Measurements from ENCODE around the gene PNMA8A. TPM values are rescaled to one million over a fixed set of nuclear protein-coding genes. Genes with fewer than 3 reads are reported as not detected.

The PNMA8A gene
- total RNA-seq, 2 donors from 2014 or later: 17.3 to 32.5 TPM

- no peak for TF ChIP-seq CTCF (conservative IDR thresholded peaks at IDR 0.05)
- Mint-ChIP-seq H3K27me3 (ENCODE audit: insufficient read depth) (peaks cover 45% of the 10 kb centered on the region), H3K4me1 (peaks cover 10% of the 10 kb centered on the region), H3K27ac (no peak overlapping the region), H3K9me3 (no peaks in the 10 kb centered on the region), H3K36me3 (ENCODE audit: low read depth) (no peaks in the 10 kb centered on the region), H3K4me3 (peak overlapping the region; percentile 68)
- DNase-seq: no peak
- Histone ChIP-seq H3K4me1 (ENCODE audit: control insufficient read depth, insufficient read depth, low read length) (no peaks in the 10 kb centered on the region), H3K27me3 (ENCODE audit: control insufficient read depth, insufficient read depth, low read length, poor library complexity, severe bottlenecking) (peaks cover 18% of the 10 kb centered on the region), H3K36me3 (ENCODE audit: control insufficient read depth, insufficient read depth, low read length) (no peaks in the 10 kb centered on the region), H3K4me3 (ENCODE audit: low read length) (peak overlapping the region; percentile 85), H3K27ac (ENCODE audit: low read depth, low read length) (no peak overlapping the region), H3K9ac (ENCODE audit: extremely low read depth, low read length, poor library complexity, severe bottlenecking) (peak overlapping the region; percentile 12), H3K9me3 (ENCODE audit: control insufficient read depth, low read length) (no peaks in the 10 kb centered on the region)
- 21 to 41% methylated on average over 10 of the region's 10 CpGs for WGBS, 2 experiments (ENCODE audit: insufficient coverage in 1 of 2, insufficient read length in 1 of 2)
These were observed 45.3 kb downstream of the PNMA8A start for GRCh38 chr19:46426035-46426505.

- no peaks in the 10 kb centered on the region for H3K4me1 ChIP-seq (ENCODE audit: control insufficient read depth, insufficient read depth, low read length)
- no peak overlapping the region for H3K27ac Mint-ChIP-seq
- no peak for TF ChIP-seq CTCF (conservative IDR thresholded peaks at IDR 0.05)
- H3K27ac ChIP-seq (ENCODE audit: low read depth, low read length): no peak overlapping the region
- H3K36me3 Mint-ChIP-seq (ENCODE audit: low read depth): no peaks in the 10 kb centered on the region
- DNase-seq: no peak
- peaks cover 23% of the 10 kb centered on the region for H3K27me3 Mint-ChIP-seq (ENCODE audit: insufficient read depth)
- peaks cover 10% of the 10 kb centered on the region for H3K4me1 Mint-ChIP-seq
- H3K36me3 ChIP-seq (ENCODE audit: control insufficient read depth, insufficient read depth, low read length): no peaks in the 10 kb centered on the region
- no peak overlapping the region for H3K4me3 Mint-ChIP-seq
- H3K27me3 ChIP-seq (ENCODE audit: control insufficient read depth, insufficient read depth, low read length, poor library complexity, severe bottlenecking): peaks cover 13% of the 10 kb centered on the region
- H3K4me3 ChIP-seq (ENCODE audit: low read length): no peak overlapping the region
- H3K9me3 Mint-ChIP-seq: no peaks in the 10 kb centered on the region
- no peak overlapping the region for H3K9ac ChIP-seq (ENCODE audit: extremely low read depth, low read length, poor library complexity, severe bottlenecking)
- 80 to 85% methylated on average over 4 to 5 of the region's 5 CpGs for WGBS, 2 experiments (ENCODE audit: insufficient coverage in 1 of 2, insufficient read length in 1 of 2)
- no peaks in the 10 kb centered on the region for H3K9me3 ChIP-seq (ENCODE audit: control insufficient read depth, low read length)
These were observed 48.2 kb downstream of the PNMA8A start for GRCh38 chr19:46423188-46423587.

GRCh38 chr19:46422344-46422743 lies 49.0 kb downstream of the PNMA8A start:
- H3K9ac ChIP-seq (ENCODE audit: extremely low read depth, low read length, poor library complexity, severe bottlenecking): no peak overlapping the region
- Mint-ChIP-seq H3K4me1 (peaks cover 10% of the 10 kb centered on the region), H3K9me3 (no peaks in the 10 kb centered on the region), H3K4me3 (no peak overlapping the region), H3K27me3 (ENCODE audit: insufficient read depth) (peaks cover 15% of the 10 kb centered on the region), H3K36me3 (ENCODE audit: low read depth) (no peaks in the 10 kb centered on the region), H3K27ac (no peak overlapping the region)
- no peak overlapping the region for H3K4me3 ChIP-seq (ENCODE audit: low read length)
- no peak overlapping the region for H3K27ac ChIP-seq (ENCODE audit: low read depth, low read length)
- no peak for DNase-seq
- TF ChIP-seq CTCF (conservative IDR thresholded peaks at IDR 0.05): no peak
- H3K36me3 ChIP-seq (ENCODE audit: control insufficient read depth, insufficient read depth, low read length): no peaks in the 10 kb centered on the region
- H3K4me1 ChIP-seq (ENCODE audit: control insufficient read depth, insufficient read depth, low read length): no peaks in the 10 kb centered on the region
- H3K27me3 ChIP-seq (ENCODE audit: control insufficient read depth, insufficient read depth, low read length, poor library complexity, severe bottlenecking): peaks cover 5% of the 10 kb centered on the region
- no peaks in the 10 kb centered on the region for H3K9me3 ChIP-seq (ENCODE audit: control insufficient read depth, low read length)
- 87 to 93% methylated on average over 2 of the region's 2 CpGs for WGBS, 2 experiments (ENCODE audit: insufficient coverage in 1 of 2, insufficient read length in 1 of 2)
